MM.1S (cell line): ENCODE data around the gene ATP8B2.
"Not testable (repeated sequence)": the region's sequence is repeated elsewhere in the genome, so short reads cannot be mapped to it uniquely, and the experiment has no call there.

Experiments used
- EZH2 ChIP-seq: fragments of 300-600 bp; sonication (generic); optimal IDR thresholded peaks from 2 replicates; pipeline ENCODE3; 2017; ENCODE audit warnings: low read depth, mild to moderate bottlenecking, antibody characterized with exemption, low read length, mixed read lengths
- TF ChIP-seq, protein P1 (sequence below): fragments of 300-600 bp; sonication (generic); IDR thresholded peaks from 2 replicates; pipeline ENCODE4 v1.5.1; 2016; ENCODE audit warnings: antibody characterized with exemption, low read length, mixed read lengths

DNA sequence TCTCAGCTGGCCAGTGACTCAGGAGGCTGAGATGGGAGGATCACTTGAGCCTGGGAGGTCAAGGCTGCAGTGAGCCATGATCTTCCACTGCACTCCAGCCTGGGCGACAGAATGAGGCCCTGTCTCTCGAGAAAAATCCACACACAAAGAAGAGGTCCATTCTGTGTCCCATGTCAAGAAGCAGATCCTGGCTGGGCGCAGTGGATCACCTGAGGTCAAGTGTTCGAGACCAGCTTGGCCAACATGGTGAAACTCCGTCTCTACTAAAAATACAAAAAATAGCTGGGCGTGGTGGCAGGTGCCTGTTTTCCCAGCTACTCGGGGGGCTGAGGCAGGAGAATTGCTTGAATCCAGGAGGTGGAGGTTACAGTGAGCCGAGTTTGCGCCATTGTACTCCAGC is 16.0 kb downstream of the ATP8B2 start:
- TF ChIP-seq, protein P1, sequence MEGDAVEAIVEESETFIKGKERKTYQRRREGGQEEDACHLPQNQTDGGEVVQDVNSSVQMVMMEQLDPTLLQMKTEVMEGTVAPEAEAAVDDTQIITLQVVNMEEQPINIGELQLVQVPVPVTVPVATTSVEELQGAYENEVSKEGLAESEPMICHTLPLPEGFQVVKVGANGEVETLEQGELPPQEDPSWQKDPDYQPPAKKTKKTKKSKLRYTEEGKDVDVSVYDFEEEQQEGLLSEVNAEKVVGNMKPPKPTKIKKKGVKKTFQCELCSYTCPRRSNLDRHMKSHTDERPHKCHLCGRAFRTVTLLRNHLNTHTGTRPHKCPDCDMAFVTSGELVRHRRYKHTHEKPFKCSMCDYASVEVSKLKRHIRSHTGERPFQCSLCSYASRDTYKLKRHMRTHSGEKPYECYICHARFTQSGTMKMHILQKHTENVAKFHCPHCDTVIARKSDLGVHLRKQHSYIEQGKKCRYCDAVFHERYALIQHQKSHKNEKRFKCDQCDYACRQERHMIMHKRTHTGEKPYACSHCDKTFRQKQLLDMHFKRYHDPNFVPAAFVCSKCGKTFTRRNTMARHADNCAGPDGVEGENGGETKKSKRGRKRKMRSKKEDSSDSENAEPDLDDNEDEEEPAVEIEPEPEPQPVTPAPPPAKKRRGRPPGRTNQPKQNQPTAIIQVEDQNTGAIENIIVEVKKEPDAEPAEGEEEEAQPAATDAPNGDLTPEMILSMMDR, result not testable (repeated sequence)
- not testable (repeated sequence) for TF ChIP-seq EZH2
